Vagina (tissue), 2 donors: ENCODE data around the gene CYB5R4.

Experiments
- POLR2A ChIP-seq, 2 donors: fragments of 450-650 bp; IDR thresholded peaks; one replicate each; pipeline ENCODE4 v1.6.1; 2017; ENCODE audit warnings: antibody characterized with exemption in 2 of 2, mild to moderate bottlenecking in 2 of 2, moderate library complexity in 2 of 2
- TF ChIP-seq, protein P1 (sequence below), 3 experiments: fragments of 450-650 bp in 2 of 3; fragments of 200-600 bp in 1 of 3; sonication (generic) in 1 of 3; IDR thresholded peaks; one replicate each; pipeline ENCODE4 v1.5.1; 2017 to 2019; ENCODE audit warnings: antibody characterized with exemption in 3 of 3, mild to moderate bottlenecking in 2 of 3, moderate library complexity in 2 of 3

GRCh38 chr6:83920017-83920416 lies 60.5 kb downstream of the CYB5R4 start:
- TF ChIP-seq, protein P1, sequence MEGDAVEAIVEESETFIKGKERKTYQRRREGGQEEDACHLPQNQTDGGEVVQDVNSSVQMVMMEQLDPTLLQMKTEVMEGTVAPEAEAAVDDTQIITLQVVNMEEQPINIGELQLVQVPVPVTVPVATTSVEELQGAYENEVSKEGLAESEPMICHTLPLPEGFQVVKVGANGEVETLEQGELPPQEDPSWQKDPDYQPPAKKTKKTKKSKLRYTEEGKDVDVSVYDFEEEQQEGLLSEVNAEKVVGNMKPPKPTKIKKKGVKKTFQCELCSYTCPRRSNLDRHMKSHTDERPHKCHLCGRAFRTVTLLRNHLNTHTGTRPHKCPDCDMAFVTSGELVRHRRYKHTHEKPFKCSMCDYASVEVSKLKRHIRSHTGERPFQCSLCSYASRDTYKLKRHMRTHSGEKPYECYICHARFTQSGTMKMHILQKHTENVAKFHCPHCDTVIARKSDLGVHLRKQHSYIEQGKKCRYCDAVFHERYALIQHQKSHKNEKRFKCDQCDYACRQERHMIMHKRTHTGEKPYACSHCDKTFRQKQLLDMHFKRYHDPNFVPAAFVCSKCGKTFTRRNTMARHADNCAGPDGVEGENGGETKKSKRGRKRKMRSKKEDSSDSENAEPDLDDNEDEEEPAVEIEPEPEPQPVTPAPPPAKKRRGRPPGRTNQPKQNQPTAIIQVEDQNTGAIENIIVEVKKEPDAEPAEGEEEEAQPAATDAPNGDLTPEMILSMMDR (IDR thresholded peaks at IDR 0.05), result no peak
- no peak for TF ChIP-seq POLR2A (IDR thresholded peaks at IDR 0.05)
